ENCODE data around the gene JMJD8.
"Not testable (repeated sequence)": the region's sequence is repeated elsewhere in the genome, so short reads cannot be mapped to it uniquely, and the experiment has no call there.

The JMJD8 gene

GRCh38 chr16:715477-716199 is 31.5 kb upstream of the JMJD8 start:
- peaks cover 15% of the 10 kb centered on the region for H3K4me1 Mint-ChIP-seq
- no peaks in the 10 kb centered on the region for H3K9me3 Mint-ChIP-seq
- H3K27ac Mint-ChIP-seq = no peak overlapping the region
- peak overlapping the region; percentile 66 for H3K4me3 Mint-ChIP-seq
- no peaks in the 10 kb centered on the region for H3K36me3 Mint-ChIP-seq
- peaks cover 4% of the 10 kb centered on the region for H3K27me3 Mint-ChIP-seq

GRCh38 chr16:714558-715476 is 30.7 kb upstream of the JMJD8 start, which contains the start of gene METRN:
TSS of gene METRN (plus strand) at chr16:715118. CDS start at chr16:715290, 172 bp downstream.
- Mint-ChIP-seq H3K36me3 (no peaks in the 10 kb centered on the region), H3K9me3 (no peaks in the 10 kb centered on the region), H3K4me1 (peaks cover 9% of the 10 kb centered on the region), H3K4me3 (peak within 1 kb of the TSS; percentile 66), H3K27me3 (peaks cover 6% of the 10 kb centered on the region), H3K27ac (no peak within 1 kb of the TSS)

GRCh38 chr16:714079-714478 is 29.9 kb upstream of the JMJD8 start:
- H3K9me3 Mint-ChIP-seq = no peaks in the 10 kb centered on the region
- no peak overlapping the region for H3K4me3 Mint-ChIP-seq
- H3K4me1 Mint-ChIP-seq = peaks cover 5% of the 10 kb centered on the region
- no peaks in the 10 kb centered on the region for H3K36me3 Mint-ChIP-seq
- H3K27ac Mint-ChIP-seq = no peak overlapping the region
- peaks cover 8% of the 10 kb centered on the region for H3K27me3 Mint-ChIP-seq

- not testable (repeated sequence) for H3K27ac Mint-ChIP-seq, H3K4me3 Mint-ChIP-seq, H3K4me1 Mint-ChIP-seq, H3K36me3 Mint-ChIP-seq, H3K9me3 Mint-ChIP-seq
- H3K27me3 Mint-ChIP-seq = peaks cover 15% of the 10 kb centered on the region
These were observed 28.7 kb upstream of the JMJD8 start for GRCh38 chr16:712740-713250.

DNA sequence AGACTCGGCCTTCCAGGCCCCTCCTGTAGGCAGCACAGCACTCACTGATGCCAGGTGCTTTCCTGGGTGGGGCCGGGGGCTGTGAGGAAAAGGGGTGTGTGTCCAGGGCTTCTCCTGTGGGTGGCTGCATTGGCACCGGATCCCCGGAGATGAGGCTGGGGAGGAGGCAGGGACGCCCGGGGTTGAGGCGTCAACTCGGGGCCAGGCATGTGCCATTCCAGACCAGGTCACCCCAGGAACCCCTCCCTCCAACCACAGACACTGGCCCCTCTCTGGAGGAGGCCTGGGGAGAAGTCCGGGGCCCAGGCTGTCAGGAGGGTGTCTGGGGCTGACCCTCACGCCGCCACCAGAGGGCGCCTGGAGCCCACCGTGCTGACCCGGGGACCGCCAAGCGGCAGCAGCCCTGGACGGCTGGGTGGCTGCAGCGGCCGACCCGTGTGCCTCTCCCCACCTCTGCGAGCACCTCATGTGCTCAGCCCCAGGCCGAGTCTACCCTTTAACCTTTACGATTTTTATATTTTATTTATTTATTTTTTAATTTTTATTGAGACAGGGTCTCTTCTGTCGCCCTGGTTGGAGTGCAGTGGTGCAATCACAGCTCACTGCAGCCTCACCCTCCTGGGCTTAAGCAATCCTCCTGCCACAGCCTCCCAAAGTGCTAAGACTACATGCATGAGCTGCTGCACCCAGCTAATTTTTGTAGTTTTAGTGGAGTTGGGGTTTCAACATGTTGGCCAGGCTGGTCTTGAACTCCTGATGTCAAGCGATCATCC is 27.6 kb upstream of the JMJD8 start:
- peaks cover 16% of the 10 kb centered on the region for H3K27me3 Mint-ChIP-seq
- H3K9me3 Mint-ChIP-seq = no peaks in the 10 kb centered on the region
- peaks cover 4% of the 10 kb centered on the region for H3K4me1 Mint-ChIP-seq
- H3K4me3 Mint-ChIP-seq = no peak overlapping the region
- H3K27ac Mint-ChIP-seq = no peak overlapping the region
- H3K36me3 Mint-ChIP-seq = no peaks in the 10 kb centered on the region

DNA sequence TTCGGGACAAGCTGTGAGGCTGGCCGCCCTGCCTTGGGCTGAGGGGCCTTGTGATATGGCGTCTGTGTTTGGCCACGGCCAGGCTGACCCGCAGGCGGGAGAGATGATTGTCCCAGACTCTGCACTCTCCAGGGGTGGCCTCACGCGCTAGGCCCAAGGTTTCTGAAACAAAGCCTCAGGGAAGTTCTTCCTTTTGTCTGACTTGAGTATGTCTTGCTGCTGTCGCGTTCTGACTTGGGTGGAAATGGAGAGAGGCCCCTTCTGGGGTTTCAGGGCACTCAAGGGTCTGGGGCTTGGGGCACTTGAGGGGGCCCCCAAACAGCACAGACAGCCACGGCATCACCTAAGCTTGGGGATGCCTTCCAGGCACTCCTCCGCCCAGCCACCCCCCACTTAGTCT is 26.9 kb upstream of the JMJD8 start:
- no peaks in the 10 kb centered on the region for H3K9me3 Mint-ChIP-seq
- H3K4me1 Mint-ChIP-seq = no peaks in the 10 kb centered on the region
- H3K27ac Mint-ChIP-seq = no peak overlapping the region
- peaks cover 17% of the 10 kb centered on the region for H3K27me3 Mint-ChIP-seq
- no peak overlapping the region for H3K4me3 Mint-ChIP-seq
- no peaks in the 10 kb centered on the region for H3K36me3 Mint-ChIP-seq

DNA sequence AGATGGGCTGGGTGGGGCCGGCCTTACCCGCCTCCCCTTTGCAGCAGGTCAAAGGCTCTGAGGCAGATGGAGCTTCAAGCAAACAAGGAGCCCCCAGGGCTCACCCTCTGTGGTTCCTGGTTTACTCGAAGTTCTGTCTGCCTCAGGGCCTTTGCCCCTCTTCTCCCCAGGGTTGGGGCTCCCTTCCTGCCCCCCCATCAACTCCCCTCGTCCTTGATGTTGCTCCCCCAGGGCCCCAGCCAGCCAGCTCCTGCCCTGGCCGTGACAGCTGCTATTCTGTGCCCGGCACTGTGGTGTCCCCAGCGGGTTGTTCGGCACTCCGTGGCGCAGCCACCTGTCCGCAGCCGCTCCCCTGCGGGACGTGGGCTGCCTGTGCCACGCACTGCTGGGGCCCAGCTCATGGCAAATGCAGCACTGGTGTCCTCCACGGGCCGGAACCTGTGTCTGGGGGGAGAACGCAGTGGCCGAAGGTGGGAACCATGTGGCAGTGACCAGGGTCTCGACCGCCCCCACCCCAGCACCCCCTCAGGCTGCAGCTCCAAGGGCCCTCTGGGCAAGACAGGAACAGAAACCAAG is 26.5 kb upstream of the JMJD8 start:
- H3K9me3 Mint-ChIP-seq = no peaks in the 10 kb centered on the region
- peaks cover 17% of the 10 kb centered on the region for H3K27me3 Mint-ChIP-seq
- H3K27ac Mint-ChIP-seq = no peak overlapping the region
- H3K36me3 Mint-ChIP-seq = no peaks in the 10 kb centered on the region
- H3K4me3 Mint-ChIP-seq = no peak overlapping the region
- H3K4me1 Mint-ChIP-seq = no peaks in the 10 kb centered on the region

DNA sequence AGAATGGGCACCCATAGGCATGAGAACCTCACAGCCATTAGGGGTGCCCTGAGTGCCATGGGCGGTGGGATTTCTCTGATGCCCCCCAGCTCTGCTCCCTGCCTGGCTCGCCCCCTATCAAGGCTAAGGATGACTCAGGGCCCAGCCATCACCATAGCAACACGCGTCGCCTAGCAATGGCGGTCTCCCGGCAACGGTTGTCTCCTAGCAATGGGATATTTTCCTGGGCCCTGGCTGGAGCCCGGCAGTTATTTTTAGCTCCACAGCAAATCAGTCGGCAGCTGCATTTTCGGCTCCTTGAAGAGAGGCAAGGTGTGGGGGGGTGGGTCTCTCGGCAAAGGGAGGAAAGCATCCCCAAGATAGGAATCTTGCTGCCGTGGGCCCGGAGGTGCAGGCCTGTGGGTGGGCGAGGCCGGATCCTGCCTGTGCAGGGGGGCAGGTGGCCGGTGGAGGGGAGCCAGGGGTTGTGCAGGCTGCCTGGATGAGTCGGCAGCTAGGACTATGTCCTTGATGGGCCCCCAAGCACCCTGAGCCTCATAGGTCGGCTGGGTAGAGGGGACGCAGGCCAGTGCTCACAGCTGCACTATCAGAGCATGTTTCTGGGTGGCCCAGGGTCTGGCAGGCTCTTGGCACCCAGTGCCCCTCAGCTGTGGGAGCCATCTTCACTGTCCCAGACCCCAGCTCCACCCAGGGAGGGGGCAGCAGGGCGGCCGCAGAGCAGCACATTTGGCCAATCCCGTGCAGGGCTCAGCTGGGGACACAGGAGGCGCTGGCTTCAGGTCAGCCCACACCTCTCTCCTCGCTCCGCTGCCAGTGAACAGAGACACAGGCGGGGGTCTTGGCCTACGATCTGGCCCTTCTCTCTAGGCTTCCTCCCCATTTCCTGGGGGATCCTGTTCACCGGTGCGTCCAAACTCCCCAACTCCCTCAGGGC is 25.7 kb upstream of the JMJD8 start:
- no peaks in the 10 kb centered on the region for H3K9me3 Mint-ChIP-seq
- H3K27me3 Mint-ChIP-seq = peaks cover 17% of the 10 kb centered on the region
- H3K4me3 Mint-ChIP-seq = no peak overlapping the region
- H3K27ac Mint-ChIP-seq = no peak overlapping the region
- no peaks in the 10 kb centered on the region for H3K36me3 Mint-ChIP-seq
- H3K4me1 Mint-ChIP-seq = no peaks in the 10 kb centered on the region

DNA sequence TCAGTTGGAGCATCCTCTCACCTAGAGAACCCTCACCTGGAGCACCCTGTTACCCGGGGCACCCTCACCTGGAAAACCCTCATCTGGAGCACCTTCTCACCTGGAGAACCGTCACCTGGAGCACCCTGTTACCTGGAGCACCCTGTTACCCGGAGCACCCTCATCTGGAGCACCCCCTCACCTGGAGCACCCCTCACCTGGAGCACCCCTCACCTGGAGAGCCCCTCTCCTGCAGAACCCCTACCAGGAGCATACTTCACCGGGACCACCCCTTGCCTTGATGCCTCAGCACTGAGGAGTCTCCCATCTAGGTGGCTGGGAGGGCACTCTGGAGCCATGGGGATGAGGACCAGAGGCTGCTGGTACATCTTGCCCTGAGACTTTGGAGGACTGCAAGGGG is 24.8 kb upstream of the JMJD8 start:
- Mint-ChIP-seq H3K27me3 (peaks cover 19% of the 10 kb centered on the region), H3K9me3 (no peaks in the 10 kb centered on the region), H3K4me1 (no peaks in the 10 kb centered on the region), H3K4me3 (no peak overlapping the region), H3K36me3 (no peaks in the 10 kb centered on the region), H3K27ac (no peak overlapping the region)

DNA sequence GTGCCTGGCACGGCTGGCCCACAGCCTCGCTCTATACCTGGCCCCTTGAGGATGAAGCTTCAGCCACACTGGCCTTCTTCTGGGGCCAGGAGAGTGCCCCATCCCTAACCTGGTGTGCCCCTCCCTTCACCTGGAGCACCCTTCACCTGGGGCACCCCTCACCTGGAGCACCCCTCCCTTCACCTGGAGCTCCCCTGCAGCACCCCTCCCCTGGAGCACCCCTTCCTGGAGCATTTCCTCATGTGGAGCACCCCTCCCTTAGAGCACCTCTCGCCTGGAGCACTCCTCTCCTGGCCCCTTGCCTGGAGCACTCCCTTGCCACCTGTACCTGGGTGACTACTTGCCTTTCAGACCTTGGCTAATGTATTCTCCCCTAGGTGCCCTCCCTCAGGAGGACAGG is 23.9 kb upstream of the JMJD8 start:
- H3K36me3 Mint-ChIP-seq = no peaks in the 10 kb centered on the region
- H3K4me1 Mint-ChIP-seq = no peaks in the 10 kb centered on the region
- no peak overlapping the region for H3K27ac Mint-ChIP-seq
- peaks cover 21% of the 10 kb centered on the region for H3K27me3 Mint-ChIP-seq
- no peak overlapping the region for H3K4me3 Mint-ChIP-seq
- H3K9me3 Mint-ChIP-seq = no peaks in the 10 kb centered on the region

- H3K4me3 Mint-ChIP-seq = no peak overlapping the region
- peaks cover 28% of the 10 kb centered on the region for H3K27me3 Mint-ChIP-seq
- no peak overlapping the region for H3K27ac Mint-ChIP-seq
- no peaks in the 10 kb centered on the region for H3K36me3 Mint-ChIP-seq
- no peaks in the 10 kb centered on the region for H3K9me3 Mint-ChIP-seq
- no peaks in the 10 kb centered on the region for H3K4me1 Mint-ChIP-seq
These were observed 23.0 kb upstream of the JMJD8 start for GRCh38 chr16:707062-707538.

- Mint-ChIP-seq H3K9me3 (no peaks in the 10 kb centered on the region), H3K4me3 (peak overlapping the region; percentile 15), H3K27ac (no peak overlapping the region), H3K4me1 (peaks cover 2% of the 10 kb centered on the region), H3K27me3 (peaks cover 28% of the 10 kb centered on the region), H3K36me3 (no peaks in the 10 kb centered on the region)
These were observed 22.3 kb upstream of the JMJD8 start for GRCh38 chr16:706189-707061.

DNA sequence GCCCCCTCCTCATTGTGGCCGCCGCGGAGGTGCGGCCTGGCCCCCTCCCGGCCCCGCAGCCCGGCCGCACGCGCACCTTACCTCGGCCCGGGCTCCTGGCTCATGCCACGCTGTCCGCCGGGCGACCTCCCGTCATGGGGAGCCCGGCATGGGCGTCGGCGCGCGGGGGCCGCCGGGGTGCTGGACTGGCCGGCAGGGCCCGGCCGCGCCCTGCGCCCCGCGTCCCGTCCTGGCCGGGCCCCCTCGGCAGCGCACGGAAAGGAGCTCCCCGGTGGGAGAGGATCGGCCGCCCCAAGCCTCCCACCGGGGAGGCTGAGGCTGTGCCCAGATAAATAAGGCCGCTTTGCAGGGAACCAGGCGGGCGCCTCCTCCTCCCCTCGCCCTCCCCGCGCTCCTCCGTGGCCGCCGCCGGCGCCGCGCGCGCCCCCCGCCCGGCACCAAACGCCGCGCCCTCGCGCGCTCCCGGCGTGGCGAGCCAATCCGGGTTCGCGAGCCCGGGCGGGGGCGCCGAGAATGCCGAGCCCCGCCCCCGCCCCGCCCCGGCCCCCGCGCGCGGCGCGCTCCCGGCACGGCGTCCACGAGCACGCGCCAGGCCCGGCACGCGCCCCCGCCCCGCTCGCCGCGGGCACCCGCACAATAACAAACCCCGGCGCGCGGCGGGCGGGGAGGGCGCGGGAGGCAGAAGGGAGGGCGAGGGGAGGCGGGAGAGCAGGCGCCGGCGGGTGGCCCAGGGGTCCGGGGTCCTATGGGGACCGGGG is 21.5 kb upstream of the JMJD8 start, which contains the start of gene FBXL16:
Gene FBXL16 (minus strand): TSS at position 371 of the 758 bp plus-strand sequence. CDS start 8,396 bp downstream, outside the sequence.
- Mint-ChIP-seq H3K4me1 (peaks cover 6% of the 10 kb centered on the region), H3K27ac (no peak within 1 kb of the TSS), H3K4me3 (peak within 1 kb of the TSS; percentile 15), H3K36me3 (no peaks in the 10 kb centered on the region), H3K9me3 (no peaks in the 10 kb centered on the region), H3K27me3 (peaks cover 26% of the 10 kb centered on the region)
